Prostate gland (tissue), 2 donors: Measurements from ENCODE around the gene HACD2.

Source experiments
- CTCF ChIP-seq, 4 experiments: fragments of 200-600 bp in 2 of 4; fragments of 450-650 bp in 2 of 4; sonication (generic) in 2 of 4; IDR thresholded peaks; 1 replicate in 3 of 4; 2 replicates in 1 of 4; pipeline ENCODE4 v1.5.1; 2016 to 2019; ENCODE audit warnings: antibody characterized with exemption in 4 of 4, mild to moderate bottlenecking in 2 of 4, moderate library complexity in 2 of 4
- POLR2AphosphoS5 ChIP-seq: sonication (generic); formaldehyde crosslinking; IDR thresholded peaks from one replicate; pipeline ENCODE4 v1.6.1; 2017; ENCODE audit warnings: antibody characterized with exemption

GRCh38 chr3:123553536-123553935 lies 31.3 kb downstream of the HACD2 start:
- TF ChIP-seq POLR2AphosphoS5 (no peak), CTCF (IDR thresholded peaks at IDR 0.05) (no peak)
